DOHH2 (cell line): ENCODE measurements around the gene APBA2.

Source experiments
- H3F3A ChIP-seq: fragments of 200-600 bp; sonication (generic), shearing (Covaris generic); 2 replicates; pipeline ENCODE4 v1.6.0; 2016; ENCODE audit warnings: antibody characterized with exemption, mild to moderate bottlenecking; ENCODE audit not compliant: control insufficient read depth, insufficient read depth
- H3K27ac ChIP-seq: fragments of 200-600 bp; sonication (generic); 2 replicates; pipeline ENCODE4 v1.5.1; 2014; ENCODE audit warnings: low read depth, mild to moderate bottlenecking, low read length, moderate library complexity
- H3K27me3 ChIP-seq: fragments of 200-600 bp; sonication (generic); 2 replicates; pipeline ENCODE4 v1.6.1; 2014; ENCODE audit warnings: mild to moderate bottlenecking, low read length, mixed read lengths; ENCODE audit not compliant: control insufficient read depth
- H3K36me3 ChIP-seq: fragments of 200-600 bp; sonication (generic); 2 replicates; pipeline ENCODE4 v1.6.1; 2014; ENCODE audit warnings: mild to moderate bottlenecking, low read length, moderate library complexity, mixed read lengths; ENCODE audit not compliant: control insufficient read depth
- H3K4me1 ChIP-seq: fragments of 200-600 bp; sonication (generic); 2 replicates; pipeline ENCODE4 v1.6.1; 2014; ENCODE audit warnings: mild to moderate bottlenecking, low read length, mixed read lengths; ENCODE audit not compliant: control insufficient read depth
- H3K4me2 ChIP-seq: fragments of 200-600 bp; sonication (generic); 2 replicates; pipeline ENCODE4 v1.6.0; 2014; ENCODE audit warnings: mild to moderate bottlenecking, low read length, moderate library complexity
- H3K4me3 ChIP-seq: fragments of 200-600 bp; sonication (generic); 2 replicates; pipeline ENCODE4 v1.5.1; 2014; ENCODE audit warnings: mild to moderate bottlenecking, low read length, mixed read lengths
- H3K79me2 ChIP-seq: fragments of 200-600 bp; sonication (generic); 2 replicates; pipeline ENCODE4 v1.6.1; 2014; ENCODE audit warnings: mild to moderate bottlenecking, low read length, mixed read lengths; ENCODE audit not compliant: control insufficient read depth
- H3K9me2 ChIP-seq: fragments of 200-600 bp; sonication (generic); replicated peaks from 2 replicates; pipeline ENCODE4 v1.6.1; 2014; ENCODE audit warnings: mild to moderate bottlenecking, low read length, mixed read lengths; ENCODE audit not compliant: control insufficient read depth
- H3K9me3 ChIP-seq: fragments of 200-600 bp; sonication (generic); 2 replicates; pipeline ENCODE4 v1.6.1; 2014; ENCODE audit warnings: antibody characterized with exemption, low read length, mixed read lengths; ENCODE audit not compliant: control insufficient read depth, insufficient read depth
- H4K20me1 ChIP-seq: fragments of 200-600 bp; sonication (generic); 2 replicates; pipeline ENCODE4 v1.6.0; 2014; ENCODE audit warnings: low read depth, mild to moderate bottlenecking, antibody characterized with exemption, low read length, moderate library complexity; ENCODE audit not compliant: control insufficient read depth, insufficient read depth
- EZH2phosphoT487 ChIP-seq: fragments of 200-600 bp; sonication (generic); IDR thresholded peaks from 2 replicates; pipeline ENCODE4 v1.6.1; 2017; ENCODE audit warnings: borderline replicate concordance, mild to moderate bottlenecking, antibody characterized with exemption, low read length, moderate library complexity, mixed read lengths
- TF ChIP-seq, protein P1 (sequence below): fragments of 200-600 bp; sonication (generic); IDR thresholded peaks from one replicate; pipeline ENCODE4 v1.5.1; 2014; ENCODE audit warnings: antibody characterized with exemption, mild to moderate bottlenecking, low read depth, low read length; ENCODE audit not compliant: poor library complexity, severe bottlenecking

APBA2 gene

DNA sequence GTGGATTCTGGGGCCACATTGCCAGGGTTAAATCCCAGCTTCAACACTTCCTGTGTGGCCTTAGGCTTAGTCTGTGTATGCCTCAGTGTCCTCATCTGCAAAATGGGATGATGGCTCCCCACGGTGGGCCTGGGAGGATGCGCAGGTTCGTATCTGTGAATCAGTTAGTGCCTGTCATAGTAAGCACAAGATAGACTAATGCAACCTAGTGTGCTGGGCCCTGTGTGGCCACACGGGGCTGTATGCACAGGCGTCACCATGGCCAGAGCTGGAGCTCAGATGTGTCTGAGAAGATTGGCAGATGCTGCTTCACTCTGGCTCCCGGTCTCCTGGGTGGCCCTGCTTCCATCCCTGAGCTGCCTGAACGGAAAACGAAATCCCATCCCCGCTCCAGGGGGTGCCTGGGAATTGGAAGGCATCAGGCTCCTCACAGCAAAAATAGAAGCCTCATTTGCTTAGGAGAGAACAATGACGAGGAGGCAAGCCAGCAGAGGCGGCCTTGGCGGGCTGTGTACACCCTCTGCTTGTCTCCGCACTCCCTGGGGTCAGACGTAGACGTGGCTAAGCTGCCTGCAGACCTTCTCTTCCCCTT lies 103.6 kb downstream of the APBA2 start:
- TF ChIP-seq, protein P1, sequence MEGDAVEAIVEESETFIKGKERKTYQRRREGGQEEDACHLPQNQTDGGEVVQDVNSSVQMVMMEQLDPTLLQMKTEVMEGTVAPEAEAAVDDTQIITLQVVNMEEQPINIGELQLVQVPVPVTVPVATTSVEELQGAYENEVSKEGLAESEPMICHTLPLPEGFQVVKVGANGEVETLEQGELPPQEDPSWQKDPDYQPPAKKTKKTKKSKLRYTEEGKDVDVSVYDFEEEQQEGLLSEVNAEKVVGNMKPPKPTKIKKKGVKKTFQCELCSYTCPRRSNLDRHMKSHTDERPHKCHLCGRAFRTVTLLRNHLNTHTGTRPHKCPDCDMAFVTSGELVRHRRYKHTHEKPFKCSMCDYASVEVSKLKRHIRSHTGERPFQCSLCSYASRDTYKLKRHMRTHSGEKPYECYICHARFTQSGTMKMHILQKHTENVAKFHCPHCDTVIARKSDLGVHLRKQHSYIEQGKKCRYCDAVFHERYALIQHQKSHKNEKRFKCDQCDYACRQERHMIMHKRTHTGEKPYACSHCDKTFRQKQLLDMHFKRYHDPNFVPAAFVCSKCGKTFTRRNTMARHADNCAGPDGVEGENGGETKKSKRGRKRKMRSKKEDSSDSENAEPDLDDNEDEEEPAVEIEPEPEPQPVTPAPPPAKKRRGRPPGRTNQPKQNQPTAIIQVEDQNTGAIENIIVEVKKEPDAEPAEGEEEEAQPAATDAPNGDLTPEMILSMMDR: peak; percentile 27
- no peak for TF ChIP-seq EZH2phosphoT487
- Histone ChIP-seq H3K4me1 (no peaks in the 10 kb centered on the region), H3K27me3 (no peaks in the 10 kb centered on the region), H3K9me3 (no peaks in the 10 kb centered on the region), H3K9me2 (no peaks in the 10 kb centered on the region), H3F3A (no peaks in the 10 kb centered on the region), H4K20me1 (no peaks in the 10 kb centered on the region), H3K36me3 (no peaks in the 10 kb centered on the region), H3K27ac (no peak overlapping the region), H3K79me2 (no peaks in the 10 kb centered on the region), H3K4me3 (no peak overlapping the region), H3K4me2 (no peak overlapping the region)

DNA sequence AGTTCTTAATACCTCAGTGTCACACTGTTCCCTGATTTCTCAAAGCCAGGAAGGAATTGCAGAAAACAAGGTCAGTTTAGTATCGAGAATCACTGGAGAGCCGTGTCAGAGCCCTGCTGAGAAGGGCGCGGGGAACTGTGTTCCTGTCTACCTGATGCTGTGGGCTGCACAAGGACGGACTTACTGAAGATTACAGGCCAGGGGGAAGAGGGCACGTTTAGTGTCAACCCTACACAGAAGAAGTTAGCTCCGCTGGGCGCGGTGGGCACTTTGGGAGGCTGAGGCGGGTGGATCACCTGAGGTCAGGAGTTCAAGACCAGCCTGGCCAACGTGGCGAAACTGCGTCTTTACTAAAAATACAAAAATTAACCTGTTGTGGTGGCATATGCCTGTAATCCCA lies 104.1 kb downstream of the APBA2 start:
- TF ChIP-seq, protein P1: no peak
- no peak for TF ChIP-seq EZH2phosphoT487
- Histone ChIP-seq H3K4me3 (no peak overlapping the region), H3K4me1 (no peaks in the 10 kb centered on the region), H3K27me3 (no peaks in the 10 kb centered on the region), H3K9me3 (no peaks in the 10 kb centered on the region), H4K20me1 (no peaks in the 10 kb centered on the region), H3K36me3 (no peaks in the 10 kb centered on the region), H3K27ac (no peak overlapping the region), H3F3A (no peaks in the 10 kb centered on the region), H3K4me2 (no peak overlapping the region), H3K9me2 (no peaks in the 10 kb centered on the region), H3K79me2 (no peaks in the 10 kb centered on the region)

DNA sequence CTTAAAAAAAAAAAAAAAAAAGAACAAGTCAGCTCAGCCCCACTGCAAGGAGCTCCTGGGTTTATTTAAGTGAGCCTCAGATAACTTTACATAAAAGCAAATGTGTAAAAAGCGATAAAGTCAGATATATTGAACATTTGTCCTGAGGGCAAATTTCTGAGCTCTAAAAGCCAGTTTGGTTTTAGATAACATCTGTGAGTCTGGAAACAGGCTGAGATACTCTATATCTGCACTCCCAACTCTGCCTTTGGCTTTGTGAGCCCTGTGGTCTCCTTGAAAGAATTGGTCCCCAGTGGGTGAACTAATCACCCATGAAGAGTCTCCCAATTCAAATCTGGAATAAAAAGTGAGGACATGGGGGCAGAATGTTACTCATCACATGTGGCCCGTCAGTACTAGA lies 104.6 kb downstream of the APBA2 start:
- TF ChIP-seq, protein P1: no peak
- TF ChIP-seq EZH2phosphoT487: no peak
- Histone ChIP-seq H3K4me1 (no peaks in the 10 kb centered on the region), H3K36me3 (no peaks in the 10 kb centered on the region), H3K4me3 (no peak overlapping the region), H3K9me3 (no peaks in the 10 kb centered on the region), H3K27ac (no peak overlapping the region), H4K20me1 (no peaks in the 10 kb centered on the region), H3F3A (no peaks in the 10 kb centered on the region), H3K9me2 (no peaks in the 10 kb centered on the region), H3K79me2 (no peaks in the 10 kb centered on the region), H3K27me3 (no peaks in the 10 kb centered on the region), H3K4me2 (no peak overlapping the region)
